GM10266 (cell line): ENCODE measurements around the gene ARRDC3.
"Not testable (repeated sequence)": the region's sequence is repeated elsewhere in the genome, so short reads cannot be mapped to it uniquely, and the experiment has no call there.

Experiments used
- DNase-seq: peaks from one replicate; pipeline ENCODE4 v3.0.0; 2012; ENCODE audit errors: extremely low spot score
- CTCF ChIP-seq: IDR thresholded peaks from 2 replicates; pipeline ENCODE4 v1.5.1; 2012; ENCODE audit warnings: mild to moderate bottlenecking, low read depth; ENCODE audit not compliant: control insufficient read depth, insufficient read depth; ENCODE audit errors: missing control alignments

Gene ARRDC3

DNA sequence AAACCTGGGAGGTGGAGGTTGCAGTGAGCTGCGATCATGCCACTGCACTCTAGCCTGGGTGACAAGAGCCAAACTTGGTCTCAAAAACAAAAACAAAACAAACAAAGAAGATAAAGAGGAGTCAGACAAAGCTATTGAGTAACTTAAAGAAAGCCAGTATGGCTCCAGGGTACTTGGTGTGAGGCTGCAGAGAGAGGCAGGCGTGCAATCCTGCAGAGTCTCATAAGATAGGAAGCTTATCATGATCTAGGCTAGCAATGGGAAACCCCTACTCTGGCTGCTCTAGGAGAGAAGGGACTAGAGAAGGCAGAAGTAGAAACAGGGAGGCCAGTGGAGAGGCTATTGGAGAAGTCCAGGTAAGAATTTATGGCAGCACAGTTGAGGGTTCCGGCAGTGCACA is 42.0 kb downstream of the ARRDC3 start:
- no peak for DNase-seq
- TF ChIP-seq CTCF = no peak

- DNase-seq = no peak
- no peak for TF ChIP-seq CTCF
Observed at GRCh38 chr5:91340532-91340931, 42.6 kb downstream of the ARRDC3 start.

DNA sequence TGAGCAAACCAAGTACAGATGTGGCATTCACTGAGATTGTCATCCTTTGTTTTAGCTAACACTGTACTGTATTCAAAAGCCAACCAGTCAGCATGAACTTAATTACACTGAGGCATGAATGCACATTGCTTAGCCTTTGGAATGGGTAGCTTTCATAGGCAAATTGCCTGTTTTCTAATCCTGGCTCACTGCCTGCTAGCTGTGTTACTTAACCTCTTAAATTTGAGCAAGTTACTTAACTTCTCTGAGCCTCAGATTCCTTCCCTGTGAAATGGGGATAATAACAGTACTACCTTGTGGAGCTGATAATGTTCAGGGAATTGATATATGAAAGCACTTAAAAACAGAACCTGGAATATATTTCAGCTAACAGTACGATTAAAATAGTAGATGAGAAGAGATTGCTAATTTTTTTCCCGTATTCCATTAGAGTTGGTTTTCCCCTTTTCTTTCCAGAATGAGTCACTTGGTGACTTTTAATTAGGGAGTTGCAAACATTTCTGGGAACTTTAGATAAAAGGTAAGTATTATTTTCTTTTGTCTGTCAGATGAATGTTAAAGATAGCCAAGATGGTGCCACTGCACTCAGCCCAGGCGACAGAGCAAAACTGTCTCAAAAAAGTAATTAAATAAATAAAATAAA is 43.9 kb downstream of the ARRDC3 start:
- no peak for TF ChIP-seq CTCF
- DNase-seq = no peak

GRCh38 chr5:91332267-91333045 is 50.7 kb downstream of the ARRDC3 start:
- TF ChIP-seq CTCF = no peak
- DNase-seq = no peak

DNA sequence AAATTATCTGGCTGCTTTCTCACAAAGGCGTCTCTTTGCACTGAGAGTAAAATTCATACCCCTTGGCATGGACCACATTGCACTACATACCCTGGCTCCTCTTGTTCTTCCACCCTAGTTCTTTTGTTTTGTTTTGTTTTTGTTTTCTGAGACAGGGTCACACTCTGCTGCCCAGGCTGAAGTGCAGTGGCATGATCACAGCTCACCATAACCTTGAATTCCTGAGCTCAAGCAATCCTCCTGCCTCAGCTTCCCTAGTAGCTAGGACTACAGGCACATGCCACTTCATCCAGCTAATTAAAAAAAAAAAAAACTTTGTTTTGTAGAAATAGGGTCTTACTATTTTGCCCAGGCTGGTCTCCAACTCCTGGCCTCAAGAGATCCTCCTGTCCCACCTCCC is 51.4 kb downstream of the ARRDC3 start:
- TF ChIP-seq CTCF = no peak

DNA sequence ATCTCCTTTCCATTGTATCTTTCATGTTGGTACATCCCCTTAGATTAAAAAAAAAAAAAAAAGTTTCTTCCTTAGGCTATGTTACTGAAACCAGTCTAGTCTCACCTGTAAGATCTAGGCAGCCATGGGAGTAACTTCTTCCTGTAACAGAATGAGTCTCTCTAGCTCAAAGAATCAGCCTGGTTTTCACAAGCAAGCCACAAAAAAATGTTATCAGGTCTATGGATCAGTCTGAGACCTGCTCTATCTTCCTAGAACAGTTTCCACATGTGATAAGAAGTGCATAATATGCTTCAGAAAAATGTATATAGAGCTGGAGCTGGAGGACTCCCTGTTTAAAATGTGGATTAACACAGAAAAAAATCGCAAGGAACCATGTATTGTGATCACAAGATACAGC is 53.8 kb downstream of the ARRDC3 start:
- TF ChIP-seq CTCF = no peak
- DNase-seq = no peak

More for the DNA sequence above, 51.4 kb downstream of the ARRDC3 start:
- DNase-seq = no peak

DNA sequence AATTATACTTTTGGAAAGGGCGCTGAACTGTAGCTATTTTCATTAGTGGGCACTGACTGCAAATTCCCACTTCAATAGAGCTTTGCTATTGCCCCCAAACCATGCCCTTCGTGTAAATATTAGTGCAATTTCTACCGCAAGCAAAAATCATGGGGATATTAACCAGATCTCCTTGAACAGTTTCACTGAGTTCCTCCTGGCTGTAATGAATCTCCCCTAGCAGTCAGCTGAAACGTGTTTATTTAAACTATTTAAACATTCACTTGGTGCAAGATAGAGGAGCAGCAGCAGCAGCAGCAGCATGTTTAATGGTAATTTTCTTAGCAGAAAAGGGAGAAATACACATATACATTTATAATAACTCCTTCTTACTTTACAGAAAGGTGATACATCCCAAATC is 54.4 kb downstream of the ARRDC3 start:
- TF ChIP-seq CTCF = no peak
- DNase-seq = no peak

DNA sequence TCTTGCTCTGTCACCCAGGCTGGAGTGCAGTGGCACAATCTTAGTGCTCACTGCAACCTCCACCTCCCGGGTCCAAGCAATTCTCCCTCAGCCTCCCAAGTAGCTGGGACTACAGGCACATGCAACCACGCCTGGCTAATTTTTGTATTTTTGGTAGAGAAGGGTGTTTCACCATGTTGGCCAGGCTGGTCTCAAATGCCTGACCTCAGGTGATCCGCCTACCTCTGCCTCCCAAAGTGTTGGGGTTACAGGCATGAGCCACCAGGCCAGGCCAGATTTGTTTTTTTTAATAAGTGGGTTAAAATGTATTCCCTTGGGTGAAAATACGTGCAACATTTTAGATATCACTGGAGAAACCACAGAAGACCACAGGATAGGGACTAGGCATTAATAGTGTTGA is 60.1 kb downstream of the ARRDC3 start:
- not testable (repeated sequence) for DNase-seq
